PFSK-1 (cell line): Measurements from ENCODE around the gene EIF4E2.

Experiments
- FOXP2 ChIP-seq: optimal IDR thresholded peaks from 2 replicates; pipeline ENCODE3; 2011; ENCODE audit warnings: borderline replicate concordance, control low read depth, inconsistent platforms; ENCODE audit not compliant: insufficient read depth; ENCODE audit errors: extremely low read length, extremely low read depth
- POLR2AphosphoS5 ChIP-seq: IDR thresholded peaks from 2 replicates; pipeline ENCODE4 v1.6.1; 2012; ENCODE audit warnings: low read depth, mild to moderate bottlenecking, control low read depth, low read length, moderate library complexity
- REST ChIP-seq, 2 experiments: IDR thresholded peaks; 2 replicates each; pipeline versions ENCODE4 v1.6.1 to v1.8.0; 2011 to 2012; ENCODE audit warnings: low read depth in 2 of 2, low read length in 2 of 2, control low read depth in 1 of 2, inconsistent platforms in 1 of 2, mild to moderate bottlenecking in 1 of 2, moderate library complexity in 1 of 2; ENCODE audit not compliant: insufficient read depth in 1 of 2
- SIN3A ChIP-seq: IDR thresholded peaks from 2 replicates; pipeline ENCODE4 v1.6.1; 2012; ENCODE audit warnings: mild to moderate bottlenecking, low read length, moderate library complexity, borderline replicate concordance; ENCODE audit not compliant: insufficient read depth
- TAF1 ChIP-seq: IDR thresholded peaks from 2 replicates; pipeline ENCODE4 v1.6.1; 2012; ENCODE audit warnings: low read length, control low read depth, borderline replicate concordance; ENCODE audit not compliant: insufficient read depth

Gene EIF4E2

DNA sequence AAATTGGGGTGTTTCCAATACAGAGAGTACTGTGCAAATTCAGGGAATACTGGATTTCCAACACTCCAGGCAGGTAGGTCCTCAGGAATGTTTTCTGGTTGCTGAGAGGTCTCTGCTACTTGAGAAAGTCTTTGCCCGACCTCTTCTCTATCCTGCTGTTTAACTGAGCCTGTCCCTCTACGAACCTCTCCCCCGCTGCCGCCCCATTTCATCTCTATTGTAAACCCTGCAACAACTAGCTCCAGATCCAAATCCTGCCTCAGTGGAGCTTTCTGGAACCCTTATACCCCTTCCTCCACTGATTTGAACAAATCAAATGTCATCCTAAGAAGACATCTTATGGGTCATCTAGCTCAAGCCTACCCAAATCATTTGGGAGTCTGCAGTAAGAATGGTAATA, 1.3 kb downstream of the EIF4E2 start:
- TF ChIP-seq REST (IDR thresholded peaks at IDR 0.05; ENCODE audit: insufficient read depth in 1 of 2, low read depth in 2 of 2, low read length in 2 of 2): no peak
- no peak for TF ChIP-seq FOXP2
- no peak for TF ChIP-seq SIN3A
- no peak for TF ChIP-seq POLR2AphosphoS5

GRCh38 chr2:232556426-232556825, 5.9 kb downstream of the EIF4E2 start:
- no peak for TF ChIP-seq POLR2AphosphoS5
- TF ChIP-seq REST (IDR thresholded peaks at IDR 0.05; ENCODE audit: insufficient read depth in 1 of 2, low read depth in 2 of 2, low read length in 2 of 2): no peak
- no peak for TF ChIP-seq TAF1

GRCh38 chr2:232562515-232563151, 12.1 kb downstream of the EIF4E2 start:
- TF ChIP-seq FOXP2 (no peak), TAF1 (no peak)

DNA sequence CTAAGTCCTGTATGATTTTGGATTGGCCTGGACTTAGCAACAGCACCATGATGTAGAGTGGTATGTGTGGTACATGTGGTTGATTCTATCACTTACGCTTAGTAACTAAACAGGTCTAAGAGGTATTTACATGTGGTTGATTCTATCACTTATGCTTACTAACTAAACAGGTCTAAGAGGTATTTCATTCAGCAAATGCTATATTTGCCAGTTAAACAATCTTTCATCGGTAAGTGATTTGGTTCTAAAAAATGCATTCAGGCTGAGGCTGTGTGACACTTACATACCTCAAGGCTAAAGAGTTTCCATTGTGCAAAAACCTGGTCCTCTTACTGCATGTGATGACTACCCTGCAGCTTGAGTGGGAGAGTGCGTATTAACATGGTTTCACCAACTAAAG, 13.1 kb downstream of the EIF4E2 start:
- TF ChIP-seq TAF1: no peak

GRCh38 chr2:232567721-232568120, 17.2 kb downstream of the EIF4E2 start:
- no peak for TF ChIP-seq TAF1
- TF ChIP-seq SIN3A: no peak
- TF ChIP-seq REST (IDR thresholded peaks at IDR 0.05; ENCODE audit: insufficient read depth in 1 of 2, low read depth in 2 of 2, low read length in 2 of 2): no peak
- TF ChIP-seq POLR2AphosphoS5: no peak
- no peak for TF ChIP-seq FOXP2

GRCh38 chr2:232568161-232568560, 17.7 kb downstream of the EIF4E2 start:
- TF ChIP-seq REST (IDR thresholded peaks at IDR 0.05; ENCODE audit: insufficient read depth in 1 of 2, low read depth in 2 of 2, low read length in 2 of 2) (no peak), SIN3A (no peak), POLR2AphosphoS5 (no peak), FOXP2 (no peak), TAF1 (no peak)
